ENCODE results near the gene PLEKHJ1. TPM values are rescaled to one million over a fixed set of nuclear protein-coding genes. Genes with fewer than 3 reads are reported as not detected.

PLEKHJ1 gene
- total and polyA plus RNA-seq, 9 of the 15 experiments (the other 6 are each of a cell fraction or from before 2014, with no cell fraction given) = 1.5 to 188 (median 63.9) TPM

GRCh38 chr19:2266183-2266993, 30.3 kb upstream of the PLEKHJ1 start (continued):
- TF ChIP-seq, protein P1, sequence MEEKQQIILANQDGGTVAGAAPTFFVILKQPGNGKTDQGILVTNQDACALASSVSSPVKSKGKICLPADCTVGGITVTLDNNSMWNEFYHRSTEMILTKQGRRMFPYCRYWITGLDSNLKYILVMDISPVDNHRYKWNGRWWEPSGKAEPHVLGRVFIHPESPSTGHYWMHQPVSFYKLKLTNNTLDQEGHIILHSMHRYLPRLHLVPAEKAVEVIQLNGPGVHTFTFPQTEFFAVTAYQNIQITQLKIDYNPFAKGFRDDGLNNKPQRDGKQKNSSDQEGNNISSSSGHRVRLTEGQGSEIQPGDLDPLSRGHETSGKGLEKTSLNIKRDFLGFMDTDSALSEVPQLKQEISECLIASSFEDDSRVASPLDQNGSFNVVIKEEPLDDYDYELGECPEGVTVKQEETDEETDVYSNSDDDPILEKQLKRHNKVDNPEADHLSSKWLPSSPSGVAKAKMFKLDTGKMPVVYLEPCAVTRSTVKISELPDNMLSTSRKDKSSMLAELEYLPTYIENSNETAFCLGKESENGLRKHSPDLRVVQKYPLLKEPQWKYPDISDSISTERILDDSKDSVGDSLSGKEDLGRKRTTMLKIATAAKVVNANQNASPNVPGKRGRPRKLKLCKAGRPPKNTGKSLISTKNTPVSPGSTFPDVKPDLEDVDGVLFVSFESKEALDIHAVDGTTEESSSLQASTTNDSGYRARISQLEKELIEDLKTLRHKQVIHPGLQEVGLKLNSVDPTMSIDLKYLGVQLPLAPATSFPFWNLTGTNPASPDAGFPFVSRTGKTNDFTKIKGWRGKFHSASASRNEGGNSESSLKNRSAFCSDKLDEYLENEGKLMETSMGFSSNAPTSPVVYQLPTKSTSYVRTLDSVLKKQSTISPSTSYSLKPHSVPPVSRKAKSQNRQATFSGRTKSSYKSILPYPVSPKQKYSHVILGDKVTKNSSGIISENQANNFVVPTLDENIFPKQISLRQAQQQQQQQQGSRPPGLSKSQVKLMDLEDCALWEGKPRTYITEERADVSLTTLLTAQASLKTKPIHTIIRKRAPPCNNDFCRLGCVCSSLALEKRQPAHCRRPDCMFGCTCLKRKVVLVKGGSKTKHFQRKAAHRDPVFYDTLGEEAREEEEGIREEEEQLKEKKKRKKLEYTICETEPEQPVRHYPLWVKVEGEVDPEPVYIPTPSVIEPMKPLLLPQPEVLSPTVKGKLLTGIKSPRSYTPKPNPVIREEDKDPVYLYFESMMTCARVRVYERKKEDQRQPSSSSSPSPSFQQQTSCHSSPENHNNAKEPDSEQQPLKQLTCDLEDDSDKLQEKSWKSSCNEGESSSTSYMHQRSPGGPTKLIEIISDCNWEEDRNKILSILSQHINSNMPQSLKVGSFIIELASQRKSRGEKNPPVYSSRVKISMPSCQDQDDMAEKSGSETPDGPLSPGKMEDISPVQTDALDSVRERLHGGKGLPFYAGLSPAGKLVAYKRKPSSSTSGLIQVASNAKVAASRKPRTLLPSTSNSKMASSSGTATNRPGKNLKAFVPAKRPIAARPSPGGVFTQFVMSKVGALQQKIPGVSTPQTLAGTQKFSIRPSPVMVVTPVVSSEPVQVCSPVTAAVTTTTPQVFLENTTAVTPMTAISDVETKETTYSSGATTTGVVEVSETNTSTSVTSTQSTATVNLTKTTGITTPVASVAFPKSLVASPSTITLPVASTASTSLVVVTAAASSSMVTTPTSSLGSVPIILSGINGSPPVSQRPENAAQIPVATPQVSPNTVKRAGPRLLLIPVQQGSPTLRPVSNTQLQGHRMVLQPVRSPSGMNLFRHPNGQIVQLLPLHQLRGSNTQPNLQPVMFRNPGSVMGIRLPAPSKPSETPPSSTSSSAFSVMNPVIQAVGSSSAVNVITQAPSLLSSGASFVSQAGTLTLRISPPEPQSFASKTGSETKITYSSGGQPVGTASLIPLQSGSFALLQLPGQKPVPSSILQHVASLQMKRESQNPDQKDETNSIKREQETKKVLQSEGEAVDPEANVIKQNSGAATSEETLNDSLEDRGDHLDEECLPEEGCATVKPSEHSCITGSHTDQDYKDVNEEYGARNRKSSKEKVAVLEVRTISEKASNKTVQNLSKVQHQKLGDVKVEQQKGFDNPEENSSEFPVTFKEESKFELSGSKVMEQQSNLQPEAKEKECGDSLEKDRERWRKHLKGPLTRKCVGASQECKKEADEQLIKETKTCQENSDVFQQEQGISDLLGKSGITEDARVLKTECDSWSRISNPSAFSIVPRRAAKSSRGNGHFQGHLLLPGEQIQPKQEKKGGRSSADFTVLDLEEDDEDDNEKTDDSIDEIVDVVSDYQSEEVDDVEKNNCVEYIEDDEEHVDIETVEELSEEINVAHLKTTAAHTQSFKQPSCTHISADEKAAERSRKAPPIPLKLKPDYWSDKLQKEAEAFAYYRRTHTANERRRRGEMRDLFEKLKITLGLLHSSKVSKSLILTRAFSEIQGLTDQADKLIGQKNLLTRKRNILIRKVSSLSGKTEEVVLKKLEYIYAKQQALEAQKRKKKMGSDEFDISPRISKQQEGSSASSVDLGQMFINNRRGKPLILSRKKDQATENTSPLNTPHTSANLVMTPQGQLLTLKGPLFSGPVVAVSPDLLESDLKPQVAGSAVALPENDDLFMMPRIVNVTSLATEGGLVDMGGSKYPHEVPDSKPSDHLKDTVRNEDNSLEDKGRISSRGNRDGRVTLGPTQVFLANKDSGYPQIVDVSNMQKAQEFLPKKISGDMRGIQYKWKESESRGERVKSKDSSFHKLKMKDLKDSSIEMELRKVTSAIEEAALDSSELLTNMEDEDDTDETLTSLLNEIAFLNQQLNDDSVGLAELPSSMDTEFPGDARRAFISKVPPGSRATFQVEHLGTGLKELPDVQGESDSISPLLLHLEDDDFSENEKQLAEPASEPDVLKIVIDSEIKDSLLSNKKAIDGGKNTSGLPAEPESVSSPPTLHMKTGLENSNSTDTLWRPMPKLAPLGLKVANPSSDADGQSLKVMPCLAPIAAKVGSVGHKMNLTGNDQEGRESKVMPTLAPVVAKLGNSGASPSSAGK (IDR thresholded peaks at IDR 0.05) = peak; percentile 86; the same call in 1 of the 2 replicates
- TF ChIP-seq, protein P2, sequence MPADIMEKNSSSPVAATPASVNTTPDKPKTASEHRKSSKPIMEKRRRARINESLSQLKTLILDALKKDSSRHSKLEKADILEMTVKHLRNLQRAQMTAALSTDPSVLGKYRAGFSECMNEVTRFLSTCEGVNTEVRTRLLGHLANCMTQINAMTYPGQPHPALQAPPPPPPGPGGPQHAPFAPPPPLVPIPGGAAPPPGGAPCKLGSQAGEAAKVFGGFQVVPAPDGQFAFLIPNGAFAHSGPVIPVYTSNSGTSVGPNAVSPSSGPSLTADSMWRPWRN (IDR thresholded peaks at IDR 0.05; ENCODE audit: low read depth) = no peak
- TF ChIP-seq ZNF445 (CRISPR knock-in tag; IDR thresholded peaks at IDR 0.05; ENCODE audit: low read depth) (no peak), PBX2 (CRISPR knock-in tag; IDR thresholded peaks at IDR 0.05; ENCODE audit: low read depth) (no peak), PBX2 (tag; conservative IDR thresholded peaks at IDR 0.05; ENCODE audit: low read depth) (peak; percentile 74), ELF1 (tag; IDR thresholded peaks at IDR 0.05) (peak; percentile 52; the same call in 1 of the 2 replicates), MXI1 (IDR thresholded peaks at IDR 0.05; ENCODE audit: low read depth, low read length) (no peak), MTA3 (IDR thresholded peaks at IDR 0.05; ENCODE audit: borderline replicate concordance) (peak; percentile 70; the same call in 1 of the 2 replicates), NFIX (CRISPR knock-in tag; IDR thresholded peaks at IDR 0.05; ENCODE audit: low read depth) (no peak), CBFA2T2 (conservative IDR thresholded peaks at IDR 0.05) (peak; percentile 46; the same call in 1 of the 2 replicates)

All from K562 (cell line).